Putamen (tissue), 1 donor: ENCODE results near the gene R3HDM2.
A peak's percentile ranks its signal among the peaks of the same experiment; 100 is the strongest.
"Not testable (repeated sequence)": the region's sequence is repeated elsewhere in the genome, so short reads cannot be mapped to it uniquely, and the experiment has no call there.

Experiments
- DNase-seq: peaks from one replicate; pipeline ENCODE4 v3.0.0-alpha.2; 2016; ENCODE audit warnings: low spot score

Gene R3HDM2

DNA sequence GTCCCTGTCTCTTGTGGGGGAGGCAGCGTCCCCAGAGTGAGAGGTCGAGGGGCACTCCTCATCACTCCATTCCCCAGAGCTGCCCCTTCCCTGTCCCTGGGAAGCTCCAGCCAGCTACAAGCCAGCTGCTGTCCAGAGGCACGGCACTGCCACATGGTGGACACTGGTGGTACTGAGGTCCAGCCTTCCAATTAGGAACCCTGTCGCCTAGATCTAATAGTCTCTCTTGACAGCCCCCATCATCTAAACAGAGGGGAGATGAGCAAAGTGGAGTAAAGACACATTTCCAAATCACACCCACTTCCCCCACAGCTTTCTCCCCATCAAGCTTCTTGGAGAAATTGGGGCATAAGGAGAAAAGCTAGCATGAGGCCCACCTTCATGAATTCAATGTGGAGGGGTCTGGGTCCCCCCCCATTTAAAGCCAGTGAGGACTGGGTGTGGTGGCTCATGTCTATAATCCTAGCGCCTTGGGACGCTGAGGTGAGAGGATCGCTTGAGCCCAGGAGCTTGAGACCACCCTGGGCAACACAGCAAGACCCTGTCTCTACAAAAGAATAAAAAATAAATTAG, 22.2 kb upstream of the R3HDM2 start:
- peak; percentile 50 for DNase-seq

- DNase-seq, result peak; percentile 71
Measured at GRCh38 chr12:57452181-57452936, 21.5 kb upstream of the R3HDM2 start.

GRCh38 chr12:57451233-57451778, 20.5 kb upstream of the R3HDM2 start:
- no peak for DNase-seq

DNA sequence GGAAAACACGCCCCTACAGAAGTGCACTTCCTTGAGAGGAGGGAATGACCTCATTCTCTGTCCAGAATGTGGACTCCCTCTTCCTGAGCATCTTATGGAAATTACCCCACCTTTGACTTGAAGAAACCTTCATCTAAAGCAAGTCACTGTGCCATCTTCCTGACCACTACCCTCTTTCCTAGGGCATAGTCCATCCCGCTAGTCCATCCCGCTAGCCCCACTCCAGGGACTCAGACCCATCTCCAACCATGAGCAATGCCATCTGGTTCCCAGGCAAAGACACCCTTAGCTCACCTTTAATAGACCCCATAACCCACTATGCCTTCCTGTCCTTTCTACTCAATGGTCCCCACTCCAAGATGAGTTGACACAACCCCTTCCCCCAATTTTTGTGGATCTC, 19.2 kb upstream of the R3HDM2 start:
- DNase-seq, result no peak

DNA sequence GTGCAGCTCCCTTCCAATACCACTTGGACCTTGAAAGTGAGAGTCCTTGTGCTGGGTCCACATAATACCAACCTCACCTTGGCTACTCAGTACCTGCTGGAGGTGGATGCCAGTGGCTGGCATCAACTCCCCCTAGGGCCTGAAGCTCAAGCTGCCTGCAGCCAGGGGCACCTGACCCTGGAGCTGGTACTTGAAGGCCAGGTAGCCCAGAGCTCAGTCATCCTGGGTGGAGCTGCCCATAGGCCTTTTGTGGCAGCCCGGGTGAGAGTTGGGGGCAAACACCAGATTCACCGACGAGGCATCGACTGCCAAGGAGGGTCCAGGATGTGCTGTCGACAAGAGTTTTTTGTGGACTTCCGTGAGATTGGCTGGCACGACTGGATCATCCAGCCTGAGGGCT, 18.5 kb upstream of the R3HDM2 start:
- DNase-seq, result no peak

DNA sequence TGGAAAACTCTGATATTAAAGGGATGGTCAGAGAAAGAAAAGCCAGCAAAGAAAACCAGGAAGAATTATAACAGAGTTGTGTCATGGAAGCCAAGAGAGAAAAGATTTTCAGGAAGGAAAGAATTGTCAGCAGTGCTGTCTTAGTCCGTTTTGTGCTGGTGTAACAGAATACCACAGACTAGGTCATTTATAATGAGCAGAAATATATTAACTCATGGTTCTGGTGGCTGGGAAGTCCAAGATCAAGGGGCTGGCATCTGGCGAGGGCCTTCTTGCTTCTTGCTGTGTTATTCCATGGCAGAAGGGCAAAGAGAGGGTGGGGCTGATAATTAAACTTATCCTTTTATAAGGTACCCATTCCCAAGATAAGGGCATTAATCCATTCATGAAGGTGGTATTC, 17.8 kb upstream of the R3HDM2 start:
- no peak for DNase-seq

DNA sequence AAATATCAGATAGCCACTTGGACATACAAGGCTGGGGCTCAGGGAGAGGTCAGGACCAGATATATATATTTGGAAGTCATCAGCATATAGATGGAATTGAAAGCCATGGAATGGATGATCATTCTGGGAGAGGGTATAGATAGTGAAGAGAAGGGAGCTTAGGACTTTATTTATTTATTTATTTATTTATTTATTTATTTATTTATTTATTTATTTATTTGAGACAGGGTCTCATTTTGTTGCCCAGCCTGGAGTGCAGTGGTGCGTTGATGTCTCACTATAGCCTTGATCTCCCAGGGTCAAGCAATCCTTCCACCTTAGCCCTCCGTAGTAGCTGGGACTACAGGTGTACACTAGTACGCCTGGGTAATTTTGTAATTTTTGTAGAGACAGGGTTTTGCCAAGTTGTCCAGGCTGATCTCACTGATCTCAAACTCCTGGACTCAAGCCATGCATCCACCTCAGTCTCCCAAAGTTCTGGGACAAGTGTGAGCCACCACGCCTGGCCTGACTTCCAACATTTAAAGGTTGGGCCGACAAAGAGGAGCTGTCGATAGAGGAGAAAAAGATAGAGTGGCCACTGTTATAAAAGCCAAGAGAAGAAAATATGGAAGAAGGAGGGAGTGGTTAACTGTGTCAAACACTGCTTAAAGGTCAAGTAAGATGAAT, 15.6 kb upstream of the R3HDM2 start:
- DNase-seq, result no peak

DNA sequence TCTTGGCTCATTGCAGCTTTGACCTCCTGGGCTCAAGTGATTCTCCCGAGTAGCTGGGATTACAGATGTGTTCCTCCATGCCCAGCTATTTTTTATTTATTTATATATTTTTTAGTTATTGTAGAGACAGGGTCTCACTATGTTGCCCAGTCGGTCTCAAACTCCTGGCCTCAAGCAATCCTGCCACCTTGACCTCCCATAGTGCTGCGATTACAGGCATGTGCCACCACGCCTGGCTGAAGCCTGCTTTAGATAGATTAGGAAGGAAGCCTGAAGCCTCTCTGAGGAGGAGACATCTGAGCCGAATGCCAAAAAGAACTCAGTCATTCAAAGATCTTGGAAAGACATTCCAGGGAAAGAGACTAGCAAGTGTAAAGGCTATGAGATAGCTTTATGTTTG, 13.9 kb upstream of the R3HDM2 start:
- no peak for DNase-seq

DNA sequence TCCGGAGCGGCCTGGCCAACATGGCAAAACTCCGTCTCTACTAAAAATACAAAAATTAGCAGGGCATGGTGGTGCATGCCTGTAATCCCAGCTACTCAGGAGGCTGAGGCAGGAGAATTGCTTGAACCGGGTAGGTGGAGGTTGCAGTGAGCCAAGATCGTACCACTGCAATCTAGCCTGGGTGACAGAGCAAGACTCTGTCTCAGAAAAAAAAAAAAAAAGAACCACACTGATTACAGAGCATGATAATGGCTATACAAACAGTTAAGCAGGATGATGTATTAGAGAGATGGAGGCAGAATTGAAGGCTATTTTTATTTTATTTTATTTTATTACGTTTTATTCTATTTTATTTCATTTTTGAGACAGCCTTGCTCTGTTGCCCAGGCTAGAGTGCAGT, 13.5 kb upstream of the R3HDM2 start:
- not testable (repeated sequence) for DNase-seq

DNA sequence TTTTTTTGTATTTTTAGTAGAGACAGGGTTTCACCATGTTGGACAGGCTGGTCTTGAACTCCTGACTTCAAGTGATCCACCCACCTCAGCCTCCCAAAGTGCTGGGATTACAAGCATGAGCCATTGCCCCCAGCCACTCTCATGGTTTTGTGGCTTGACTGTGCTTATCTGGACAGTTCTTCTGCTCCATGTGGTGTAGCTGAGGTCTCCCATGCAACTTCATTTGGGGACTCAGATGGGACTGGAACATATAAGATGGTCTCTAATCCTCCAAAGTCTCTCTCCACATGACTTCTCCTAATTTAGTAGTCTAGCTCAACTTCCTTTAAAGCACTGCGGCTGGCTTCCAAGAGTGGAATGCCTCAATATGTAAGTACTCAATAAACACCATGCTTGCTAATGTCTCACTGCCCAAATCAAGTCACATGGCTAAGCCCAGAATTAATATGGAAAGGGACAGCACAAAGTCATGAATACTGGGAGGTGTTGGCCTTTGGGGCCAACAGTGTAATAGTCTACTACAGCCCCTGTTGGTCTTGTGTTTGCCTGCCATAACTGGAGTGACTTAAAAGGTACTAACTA, 11.1 kb upstream of the R3HDM2 start:
- DNase-seq, result no peak

DNA sequence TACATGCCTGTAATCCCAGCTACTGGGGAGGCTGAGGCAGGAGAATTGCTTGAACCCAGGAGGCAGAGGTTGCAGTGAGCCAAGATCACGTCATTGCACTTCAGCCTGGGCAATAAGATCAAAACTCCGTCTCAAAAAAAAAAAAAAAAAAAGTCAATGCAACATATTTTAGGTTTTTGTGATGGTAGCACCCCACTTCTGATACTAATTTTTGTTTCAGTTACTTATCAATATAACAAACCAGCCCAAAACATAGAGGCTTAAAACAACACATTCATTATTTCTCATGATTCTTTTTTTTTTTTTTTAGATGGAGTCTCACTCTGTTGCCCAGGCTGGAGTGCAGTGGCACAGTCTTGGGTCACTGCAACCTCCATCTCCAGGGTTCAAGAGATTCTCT, 10.6 kb upstream of the R3HDM2 start:
- not testable (repeated sequence) for DNase-seq

- no peak for DNase-seq
Measured at GRCh38 chr12:57439762-57440266, 9.0 kb upstream of the R3HDM2 start.

GRCh38 chr12:57438400-57438799, 7.6 kb upstream of the R3HDM2 start:
- no peak for DNase-seq

DNA sequence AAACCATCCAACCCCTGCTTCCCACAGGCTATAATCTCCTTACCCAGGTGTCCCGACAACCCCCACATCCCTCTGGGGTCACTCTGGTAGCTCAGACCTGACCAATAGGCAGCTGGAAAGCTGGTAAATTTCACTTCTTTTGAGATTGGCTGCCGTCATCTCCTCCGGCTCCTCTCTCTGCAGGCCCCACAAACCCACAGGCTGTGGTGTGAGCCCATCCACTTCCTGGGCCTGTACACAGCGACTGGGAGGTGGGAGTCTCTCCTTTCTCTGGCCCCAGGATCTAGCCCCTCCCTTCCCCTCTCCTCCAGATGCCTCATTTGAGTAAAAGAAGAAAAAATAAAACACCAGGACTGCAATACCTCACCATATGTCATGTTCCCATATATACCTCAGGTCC, 4.5 kb upstream of the R3HDM2 start:
- DNase-seq, result no peak

GRCh38 chr12:57434517-57435223, 3.8 kb upstream of the R3HDM2 start, which contains the start of gene INHBC:
INHBC (plus strand) TSS chr12:57434784; CDS start chr12:57434887, 103 bp downstream.
- DNase-seq, result no peak

DNA sequence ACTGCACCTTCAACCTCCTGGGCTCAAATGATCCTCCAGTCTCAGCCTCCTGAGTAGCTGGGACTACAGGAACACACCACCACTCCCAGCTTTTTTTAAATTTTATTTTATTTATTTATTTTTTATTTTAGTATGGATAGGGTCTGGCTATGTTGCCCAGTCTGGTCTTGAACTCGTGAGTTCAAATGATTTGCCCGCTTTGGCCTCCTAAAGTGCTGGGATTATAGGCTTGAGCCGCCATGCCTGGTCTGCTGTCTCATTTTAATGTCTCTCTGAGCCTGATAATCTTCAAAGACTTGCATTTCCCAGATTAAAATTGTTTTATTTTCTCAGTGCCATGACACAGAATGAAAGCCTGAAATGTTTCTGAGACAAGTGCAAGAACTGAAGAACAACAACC, 2.5 kb upstream of the R3HDM2 start:
- no peak for DNase-seq

DNA sequence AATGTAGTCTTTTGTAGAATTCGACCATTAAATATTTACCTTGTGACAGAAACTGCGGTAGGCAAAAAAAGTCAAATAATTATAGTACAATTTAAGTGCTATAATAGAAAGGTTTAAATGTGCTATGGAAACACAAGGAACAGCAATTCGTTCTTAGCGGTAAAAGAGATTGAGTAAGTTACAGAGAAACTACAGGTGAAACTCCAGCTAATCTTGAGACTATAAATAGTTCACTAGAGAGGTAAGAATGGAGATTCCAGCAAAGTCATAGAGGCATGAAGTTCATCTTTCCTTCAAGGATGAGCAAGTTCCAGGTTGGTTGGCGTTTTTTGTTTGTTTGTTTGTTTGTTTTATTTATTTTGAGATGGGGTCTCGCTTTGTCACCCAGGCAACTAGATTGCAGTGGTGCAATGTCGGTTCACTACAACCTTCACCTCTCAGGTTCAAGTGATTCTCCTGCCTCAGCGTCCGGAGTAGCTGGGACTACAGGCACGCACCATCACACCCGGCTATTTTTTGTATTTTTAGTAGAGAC, 878 bp upstream of the R3HDM2 start:
- no peak for DNase-seq

- DNase-seq, result peak; percentile 18
Measured at GRCh38 chr12:57430112-57430930, 522 bp downstream of the R3HDM2 start.

DNA sequence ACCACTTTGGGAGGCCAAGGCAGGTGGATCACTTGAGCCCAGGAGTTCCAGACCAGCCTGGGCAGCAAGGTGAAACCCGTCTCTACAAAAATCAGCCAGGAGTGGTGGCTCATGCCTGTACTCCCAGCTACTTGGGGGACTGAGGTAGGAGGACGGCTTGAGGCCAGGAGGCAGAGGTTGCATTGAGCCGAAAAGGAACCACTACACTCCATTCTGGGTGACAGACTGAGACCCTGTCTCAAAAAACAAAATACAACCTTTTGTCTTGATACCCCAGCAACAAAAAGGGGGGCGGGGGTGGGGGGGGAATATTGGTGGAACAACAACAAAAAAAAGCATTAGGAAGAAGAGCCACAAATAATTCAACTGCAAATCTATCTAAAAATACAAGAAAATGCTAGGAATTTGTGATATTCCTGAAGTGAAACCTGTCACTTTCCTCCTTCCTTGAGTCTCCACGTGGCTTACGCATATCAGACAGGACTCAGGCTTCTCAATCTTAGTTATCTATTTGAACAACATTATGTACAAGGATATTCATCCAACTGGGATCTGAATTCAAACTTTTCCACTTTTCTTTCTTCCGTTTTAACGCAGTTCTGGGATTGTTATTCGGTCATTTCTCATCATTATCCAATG, 1.3 kb downstream of the R3HDM2 start:
- no peak for DNase-seq

- no peak for DNase-seq
Measured at GRCh38 chr12:57428965-57429364, 1.9 kb downstream of the R3HDM2 start.
